HG02938 (cell line): Measurements from ENCODE around the gene MAZ.

Source experiments
- ATAC-seq: cut with Tn5 transposase; IDR thresholded peaks from one replicate; pipeline ENCODE4 v1.9.1; 2021; ENCODE audit warnings: mild to moderate bottlenecking, moderate library complexity; ENCODE audit not compliant: unreplicated experiment

The MAZ gene

GRCh38 chr16:29809031-29809747 is 2.9 kb downstream of the MAZ start:
- ATAC-seq: no peak

GRCh38 chr16:29809850-29810698 is 3.7 kb downstream of the MAZ start:
- no peak for ATAC-seq

- ATAC-seq: no peak
Measured at GRCh38 chr16:29810699-29811169, 4.4 kb downstream of the MAZ start.

GRCh38 chr16:29811170-29811895 is 5.0 kb downstream of the MAZ start:
- ATAC-seq: no peak

- ATAC-seq: no peak
Measured at GRCh38 chr16:29811896-29812665, 5.8 kb downstream of the MAZ start, which contains the start of gene PRRT2. TSS of gene PRRT2 (plus strand) at chr16:29812193. CDS start at chr16:29813055, 862 bp downstream.

- no peak for ATAC-seq
Measured at GRCh38 chr16:29812754-29813643, 6.7 kb downstream of the MAZ start.

GRCh38 chr16:29813644-29814562 is 7.6 kb downstream of the MAZ start:
- ATAC-seq: no peak

GRCh38 chr16:29814592-29814991 is 8.3 kb downstream of the MAZ start:
- ATAC-seq: no peak

- ATAC-seq: no peak
Measured at GRCh38 chr16:29815032-29815721, 8.8 kb downstream of the MAZ start.

- peak; percentile 63 for ATAC-seq
Measured at GRCh38 chr16:29815793-29816693, 9.7 kb downstream of the MAZ start, which contains the start of gene PAGR1. TSS of gene PAGR1 (plus strand) at chr16:29816152. CDS start at chr16:29816526, 374 bp downstream.

- no peak for ATAC-seq
Measured at GRCh38 chr16:29816694-29817441, 10.5 kb downstream of the MAZ start.

- no peak for ATAC-seq
Measured at GRCh38 chr16:29818082-29818481, 11.8 kb downstream of the MAZ start.

- ATAC-seq: no peak
Measured at GRCh38 chr16:29819506-29819905, 13.2 kb downstream of the MAZ start.

GRCh38 chr16:29820271-29820701 is 14.0 kb downstream of the MAZ start, which contains the start of gene MVP:
TSS of gene MVP (plus strand) at chr16:29820462. CDS start at chr16:29830550, 10,088 bp downstream.
- ATAC-seq: no peak

- no peak for ATAC-seq
Measured at GRCh38 chr16:29820730-29821642, 14.7 kb downstream of the MAZ start.
